Loucy (cell line): Measurements from ENCODE around the gene MIPEP.

Source experiments
- CTCF ChIP-seq: fragments of 200-600 bp; sonication (generic); conservative IDR thresholded peaks from 2 replicates; pipeline ENCODE4 v1.5.1; 2014; ENCODE audit warnings: mild to moderate bottlenecking, antibody characterized with exemption, low read length
- EZH2phosphoT487 ChIP-seq: fragments of 200-600 bp; IDR thresholded peaks from 2 replicates; pipeline ENCODE4 v1.6.1; 2018; ENCODE audit warnings: antibody characterized with exemption, mild to moderate bottlenecking, moderate library complexity, borderline replicate concordance

DNA sequence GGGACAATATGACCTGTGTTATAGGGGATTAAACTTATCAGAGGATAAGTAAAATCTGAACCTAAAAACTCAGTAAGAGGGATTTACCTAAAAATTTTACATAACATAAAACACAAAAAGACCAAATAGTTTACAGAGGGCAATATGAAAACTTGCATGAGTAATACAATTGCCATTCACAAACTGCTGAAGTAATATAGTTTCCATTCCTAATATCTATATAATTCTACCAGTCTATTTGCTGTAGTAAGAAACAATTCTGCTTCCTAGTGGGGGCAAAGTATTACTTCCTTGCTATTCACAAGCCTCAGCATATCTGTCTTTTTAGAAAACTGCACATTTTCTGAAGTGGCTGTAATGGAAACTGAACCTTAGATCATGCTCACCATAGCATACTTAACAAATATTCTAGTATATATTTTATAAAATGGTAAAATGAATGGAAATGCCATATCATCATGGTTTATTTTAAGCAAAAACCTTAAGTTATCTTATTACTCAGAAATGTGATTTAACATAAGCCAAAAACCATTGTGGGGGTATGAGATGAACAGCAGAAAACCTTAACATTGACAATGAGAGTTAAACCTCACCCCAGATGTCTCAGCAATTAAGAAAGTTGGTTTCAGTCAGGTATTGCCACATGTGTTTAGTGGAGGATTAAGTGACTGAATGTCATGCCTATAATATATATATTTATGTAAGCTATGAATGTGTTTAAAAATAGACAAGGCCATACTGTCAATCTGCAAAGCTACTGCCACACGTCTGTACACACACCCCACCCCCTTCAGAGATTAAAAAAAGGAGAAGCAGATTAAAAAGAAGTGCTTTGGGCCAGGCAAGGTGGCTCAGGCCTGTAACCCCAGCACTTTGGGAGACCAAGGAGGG lies 136.8 kb downstream of the MIPEP start:
- TF ChIP-seq CTCF (no peak), EZH2phosphoT487 (no peak)
